Heart left ventricle (tissue), 16 donors: ENCODE results near the gene TRIP13. TPM values are rescaled to one million over a fixed set of nuclear protein-coding genes. Genes with fewer than 3 reads are reported as not detected.

ENCODE experiments used
- ATAC-seq, 4 donors: fragments of 200-7000 bp; cut with Tn5 transposase; one replicate each; pipeline ENCODE4 v1.9.1; 2020 to 2022; ENCODE audit warnings: moderate library complexity in 4 of 4, mild to moderate bottlenecking in 3 of 4, moderate number of reproducible peaks in 1 of 4
- DNase-seq, 5 donors: peaks; one replicate each; pipeline ENCODE4 v3.0.0-alpha.2; 2020
- H3K27ac ChIP-seq, 12 donors: fragments of 200-600 bp; sonication (generic) in 4 of 12; one replicate each; pipeline versions ENCODE4 v1.5.0 to v1.8.0; 2016 to 2022; ENCODE audit warnings: mild to moderate bottlenecking in 2 of 12
- H3K27me3 ChIP-seq, 9 donors: fragments of 200-600 bp; sonication (generic) in 2 of 9; one replicate each; pipeline versions ENCODE4 v1.5.1 to v1.8.0; 2016 to 2022; ENCODE audit warnings: mild to moderate bottlenecking in 3 of 9
- H3K36me3 ChIP-seq, 9 donors: fragments of 200-600 bp; sonication (generic) in 2 of 9; one replicate each; pipeline versions ENCODE4 v1.5.0 to v1.8.0; 2018 to 2022; ENCODE audit warnings: mild to moderate bottlenecking in 2 of 9
- H3K4me1 ChIP-seq, 12 donors: fragments of 200-600 bp; sonication (generic) in 4 of 12; one replicate each; pipeline versions ENCODE4 v1.5.0 to v1.8.0; 2016 to 2022; ENCODE audit warnings: mild to moderate bottlenecking in 3 of 12
- H3K4me3 ChIP-seq, 12 donors: fragments of 200-600 bp; sonication (generic) in 4 of 12; one replicate each; pipeline versions ENCODE4 v1.5.0 to v1.8.0; 2017 to 2022; ENCODE audit warnings: mild to moderate bottlenecking in 9 of 12, moderate library complexity in 4 of 12
- H3K9me3 ChIP-seq, 12 donors: fragments of 200-600 bp; sonication (generic) in 4 of 12; one replicate each; pipeline versions ENCODE4 v1.5.0 to v1.8.0; 2016 to 2022; ENCODE audit warnings: mild to moderate bottlenecking in 1 of 12
- CTCF ChIP-seq, 12 donors: fragments of 200-600 bp; sonication (generic) in 4 of 12; IDR thresholded peaks; one replicate each; pipeline versions ENCODE4 v1.5.0 to v1.8.0; 2018 to 2022; ENCODE audit warnings: antibody characterized with exemption in 12 of 12, mild to moderate bottlenecking in 5 of 12
- POLR2A ChIP-seq, 2 donors: fragments of 450-650 bp; IDR thresholded peaks; one replicate each; pipeline ENCODE4 v1.6.1; 2017; ENCODE audit warnings: antibody characterized with exemption in 2 of 2, mild to moderate bottlenecking in 2 of 2, moderate library complexity in 2 of 2
- WGBS, 4 donors: extraction: QIAGEN DNeasy Blood & Tissue Kit in 2 of 4; methylation state at CpG; one replicate each; pipeline versions ENCODE4 v1.1.5 to v1.1.7; 2013 to 2018; 5-methylcytosine and 5-hydroxymethylcytosine counted together
- intact Hi-C, 10 donors: fragments of 100-400 bp; cut with DNase I; formaldehyde crosslinking; loops; one replicate each; pipeline versions ENCODE4 v1.11.1 to v1.14.2; 2022
- polyA plus RNA-seq, 2 donors: library from polyadenylated mRNA; stranded (reverse); fragments of 200-250 nt; gene quantifications; one replicate each; pipeline ENCODE4 v1.2.3, GENCODE V29; 2013
- total RNA-seq, 9 donors: library from RNA; depleted of rRNA in 2 of 9; stranded (reverse); fragments of >200 nt in 2 of 9; fragmentation: NEBNext Ultra II Directional in 3 of 9; extraction: Animal tissue kit (Norgen Biotek cat#: 25700) in 3 of 9; gene quantifications; one replicate each; pipeline versions ENCODE4 v1.1.0 to v1.2.4, GENCODE V29; 2016 to 2023
- donor health status: ischemic (EF 13 %, LVEDD 7.1; RV severe dilation, severe dysfunction).
- donor health status: healthy with polysubstance abuse.
- donor health status: DM: no; HTN: yes; CAD: no.
- donor health status: DM: no; HTN: no; CAD: no.
- donor health status: ischemic (EF 25% LVEDD 6.9; RV normal size, moderate dysfunction).
- donor health status: ischemic (EF 25% LVEDD 5.7; RV mildly dilated, moderate dysfunction).
- donor health status: healthy.
- donor health status: DM: yes; HTN: yes; CAD: no.
- donor health status: ischemic (EF 35%, LVEDD 5.7; RV mildly dilated, moderate dysfunction).
- donor health status: nonischemic (EF 11% LVEDD 7.7; RV severe dilation, severe dysfunction).
- donor health status: DM: yes; HTN: yes; CAD: no.
- donor health status: PGD.
- donor health status: ischemic (EF 29% LVEDD 5.4; RV normal size, mild dysfunction).
- donor health status: nonischemic (EF 23%, LVEDD 6.1; RV moderate dilation, normal function).

TRIP13 gene
- total and polyA plus RNA-seq, 11 donors = 0.19 to 4.2 (median 0.49) TPM

GRCh38 chr5:858726-859125 lies 34.0 kb upstream of the TRIP13 start:
- WGBS, 4 donors = 91 to 94% (median 93%) methylated on average over 11 of the region's 11 CpGs
- Histone ChIP-seq H3K36me3 (peaks cover 0 to 18% (median 14%) of the 10 kb centered on the region in 9 donors), H3K9me3 (no peaks in the 10 kb centered on the region), H3K27ac (no peak overlapping the region), H3K4me3 (no peak overlapping the region), H3K27me3 (no peaks in the 10 kb centered on the region), H3K4me1 (no peaks in the 10 kb centered on the region)
- no peak for TF ChIP-seq POLR2A (IDR thresholded peaks at IDR 0.05)
- no peak for TF ChIP-seq CTCF (IDR thresholded peaks at IDR 0.05)
- intact Hi-C loops = no loop called here
- ATAC-seq (no peak), DNase-seq (peak in 2 of 5 donors; percentile 1 to 34)

- no peak overlapping the region for H3K4me3 ChIP-seq
- H3K36me3 ChIP-seq = peaks cover 0 to 25% (median 21%) of the 10 kb centered on the region in 9 donors
- ATAC-seq = no peak
- H3K9me3 ChIP-seq = no peaks in the 10 kb centered on the region
- H3K4me1 ChIP-seq = no peaks in the 10 kb centered on the region
- intact Hi-C loops = no loop called here
- TF ChIP-seq CTCF (IDR thresholded peaks at IDR 0.05) = no peak
- TF ChIP-seq POLR2A (IDR thresholded peaks at IDR 0.05) = no peak
- DNase-seq = peak in 3 of 5 donors; percentile 0 to 27 (median 22)
- 74 to 90% (median 82%) methylated on average over 16 of the region's 16 CpGs for WGBS, 4 donors
- H3K27me3 ChIP-seq = no peaks in the 10 kb centered on the region
- no peak overlapping the region for H3K27ac ChIP-seq
Observed at GRCh38 chr5:859391-859790, 33.3 kb upstream of the TRIP13 start.

- intact Hi-C loops = no loop called here
- ATAC-seq = no peak
- Histone ChIP-seq H3K4me3 (no peak overlapping the region), H3K27me3 (no peaks in the 10 kb centered on the region), H3K4me1 (no peaks in the 10 kb centered on the region), H3K9me3 (no peaks in the 10 kb centered on the region), H3K36me3 (peaks cover 0 to 29% (median 25%) of the 10 kb centered on the region in 9 donors), H3K27ac (no peak overlapping the region)
- WGBS, 4 donors = 76 to 80% (median 77%) methylated on average over 11 to 16 of the region's 16 CpGs
- no peak for TF ChIP-seq POLR2A (IDR thresholded peaks at IDR 0.05)
- DNase-seq = peak in 3 of 5 donors; percentile 16 to 61 (median 20)
Observed at GRCh38 chr5:859798-860296, 32.8 kb upstream of the TRIP13 start.

- DNase-seq (no peak), ATAC-seq (no peak)
- WGBS, 4 donors = 92 to 94% (median 94%) methylated on average over 15 of the region's 15 CpGs
- Histone ChIP-seq H3K36me3 (peaks cover 0 to 37% (median 32%) of the 10 kb centered on the region in 9 donors), H3K4me1 (no peaks in the 10 kb centered on the region), H3K27me3 (no peaks in the 10 kb centered on the region), H3K4me3 (no peak overlapping the region), H3K9me3 (no peaks in the 10 kb centered on the region), H3K27ac (no peak overlapping the region)
- TF ChIP-seq CTCF (IDR thresholded peaks at IDR 0.05) (no peak), POLR2A (IDR thresholded peaks at IDR 0.05) (no peak)
- intact Hi-C loops = no loop called here
Observed at GRCh38 chr5:860506-861150, 32.1 kb upstream of the TRIP13 start.
